Astrocyte (in vitro differentiated cells and primary cell): ENCODE measurements around the gene TBL1XR1.

Experiments used
- EZH2 ChIP-seq: IDR thresholded peaks from 2 replicates; pipeline ENCODE4 v1.6.1; 2012; ENCODE audit warnings: mild to moderate bottlenecking, low read length, inconsistent platforms; ENCODE audit not compliant: insufficient read depth
- TF ChIP-seq, protein P1 (sequence below): IDR thresholded peaks from 2 replicates; pipeline ENCODE4 v1.5.1; 2011; ENCODE audit warnings: low read depth, mild to moderate bottlenecking, inconsistent platforms, low read length, moderate library complexity; ENCODE audit not compliant: insufficient read depth

DNA sequence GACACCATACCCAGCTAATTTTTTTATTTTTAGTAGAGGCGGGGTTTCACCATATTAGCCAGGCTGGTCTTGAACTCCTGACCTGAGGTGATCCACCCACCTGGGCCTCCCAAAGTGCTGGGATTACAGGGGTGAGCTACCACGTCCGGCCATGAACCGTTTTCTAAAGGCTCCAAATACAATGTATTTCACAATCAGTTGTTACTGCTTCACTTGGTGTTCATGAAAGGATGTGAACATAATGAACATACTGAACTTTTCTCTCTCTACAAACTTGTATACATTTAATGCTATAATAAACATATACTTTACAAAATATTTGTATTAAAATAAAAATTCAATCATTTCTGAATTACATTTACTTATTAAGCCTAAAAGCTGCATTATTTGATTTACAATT, 28.9 kb downstream of the TBL1XR1 start:
- TF ChIP-seq, protein P1, sequence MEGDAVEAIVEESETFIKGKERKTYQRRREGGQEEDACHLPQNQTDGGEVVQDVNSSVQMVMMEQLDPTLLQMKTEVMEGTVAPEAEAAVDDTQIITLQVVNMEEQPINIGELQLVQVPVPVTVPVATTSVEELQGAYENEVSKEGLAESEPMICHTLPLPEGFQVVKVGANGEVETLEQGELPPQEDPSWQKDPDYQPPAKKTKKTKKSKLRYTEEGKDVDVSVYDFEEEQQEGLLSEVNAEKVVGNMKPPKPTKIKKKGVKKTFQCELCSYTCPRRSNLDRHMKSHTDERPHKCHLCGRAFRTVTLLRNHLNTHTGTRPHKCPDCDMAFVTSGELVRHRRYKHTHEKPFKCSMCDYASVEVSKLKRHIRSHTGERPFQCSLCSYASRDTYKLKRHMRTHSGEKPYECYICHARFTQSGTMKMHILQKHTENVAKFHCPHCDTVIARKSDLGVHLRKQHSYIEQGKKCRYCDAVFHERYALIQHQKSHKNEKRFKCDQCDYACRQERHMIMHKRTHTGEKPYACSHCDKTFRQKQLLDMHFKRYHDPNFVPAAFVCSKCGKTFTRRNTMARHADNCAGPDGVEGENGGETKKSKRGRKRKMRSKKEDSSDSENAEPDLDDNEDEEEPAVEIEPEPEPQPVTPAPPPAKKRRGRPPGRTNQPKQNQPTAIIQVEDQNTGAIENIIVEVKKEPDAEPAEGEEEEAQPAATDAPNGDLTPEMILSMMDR: no peak
- TF ChIP-seq EZH2: no peak
